NCI-H2171 (cell line): ENCODE measurements around the gene ZSCAN2.
A peak's percentile ranks its signal among the peaks of the same experiment; 100 is the strongest.

Experiments
- DNase-seq: peaks from one replicate; lab custom pipeline; 2025; lab: John Stamatoyannopoulos, UW

ZSCAN2 gene

GRCh38 chr15:84598993-84599392 is 1.8 kb upstream of the ZSCAN2 start:
- DNase-seq = no peak

- DNase-seq = no peak
These were observed 903 bp upstream of the ZSCAN2 start for GRCh38 chr15:84599906-84600305.

GRCh38 chr15:84600331-84600686 is 500 bp upstream of the ZSCAN2 start:
- DNase-seq = peak; percentile 83

GRCh38 chr15:84601555-84601838 is 688 bp downstream of the ZSCAN2 start:
- no peak for DNase-seq

GRCh38 chr15:84603630-84604379 is 3.0 kb downstream of the ZSCAN2 start:
- no peak for DNase-seq

GRCh38 chr15:84604826-84605553 is 4.2 kb downstream of the ZSCAN2 start:
- DNase-seq = no peak

- no peak for DNase-seq
These were observed 4.7 kb downstream of the ZSCAN2 start for GRCh38 chr15:84605554-84605882.

GRCh38 chr15:84606653-84607120 is 5.9 kb downstream of the ZSCAN2 start:
- no peak for DNase-seq

GRCh38 chr15:84608707-84609284 is 8.0 kb downstream of the ZSCAN2 start:
- no peak for DNase-seq

- DNase-seq = no peak
These were observed 9.2 kb downstream of the ZSCAN2 start for GRCh38 chr15:84609818-84610525.

- no peak for DNase-seq
These were observed 10.8 kb downstream of the ZSCAN2 start for GRCh38 chr15:84611631-84612030.

- no peak for DNase-seq
These were observed 15.4 kb downstream of the ZSCAN2 start for GRCh38 chr15:84616235-84616634.

- no peak for DNase-seq
These were observed 19.8 kb downstream of the ZSCAN2 start for GRCh38 chr15:84620626-84621025.

GRCh38 chr15:84621358-84621979 is 20.7 kb downstream of the ZSCAN2 start:
- no peak for DNase-seq

- no peak for DNase-seq
These were observed 23.6 kb downstream of the ZSCAN2 start for GRCh38 chr15:84624359-84624758.

GRCh38 chr15:84625123-84625522 is 24.3 kb downstream of the ZSCAN2 start:
- no peak for DNase-seq

GRCh38 chr15:84629033-84629432 is 28.2 kb downstream of the ZSCAN2 start:
- DNase-seq = no peak

GRCh38 chr15:84631706-84632272 is 31.0 kb downstream of the ZSCAN2 start:
- DNase-seq = no peak

GRCh38 chr15:84633311-84634227 is 32.8 kb downstream of the ZSCAN2 start:
- peak; percentile 39 for DNase-seq

- DNase-seq = no peak
These were observed 33.5 kb downstream of the ZSCAN2 start for GRCh38 chr15:84634228-84634837.

GRCh38 chr15:84638103-84638502 is 37.3 kb downstream of the ZSCAN2 start:
- DNase-seq = no peak
